Liver (tissue), 9 donors: ENCODE measurements around the gene AMZ1. TPM values are rescaled to one million over a fixed set of nuclear protein-coding genes. Genes with fewer than 3 reads are reported as not detected.

ENCODE experiments used
- DNase-seq: peaks from one replicate; pipeline ENCODE4 v3.0.0-alpha.2; 2017; ENCODE audit warnings: low spot score
- H3K27ac ChIP-seq, 2 donors: one replicate each; pipeline ENCODE4 v1.7.0; 2013; ENCODE audit warnings: inconsistent platforms in 2 of 2, low read length in 2 of 2, control low read depth in 1 of 2, low read depth in 1 of 2, mild to moderate bottlenecking in 1 of 2
- H3K27me3 ChIP-seq, 4 donors: one replicate each; pipeline versions ENCODE4 v1.6.1 to v1.7.0; 2013; ENCODE audit warnings: low read length in 3 of 4, inconsistent platforms in 1 of 4, mild to moderate bottlenecking in 1 of 4, moderate library complexity in 1 of 4; ENCODE audit not compliant: control insufficient read depth in 4 of 4, insufficient read depth in 4 of 4
- H3K36me3 ChIP-seq, 4 donors: one replicate each; pipeline versions ENCODE4 v1.6.1 to v1.7.0; 2013; ENCODE audit warnings: low read length in 3 of 4, mild to moderate bottlenecking in 3 of 4, low read depth in 1 of 4, moderate library complexity in 1 of 4; ENCODE audit not compliant: control insufficient read depth in 4 of 4, insufficient read depth in 3 of 4
- H3K4me1 ChIP-seq, 4 donors: one replicate each; pipeline versions ENCODE4 v1.6.1 to v1.7.0; 2013; ENCODE audit warnings: low read length in 3 of 4, mild to moderate bottlenecking in 3 of 4, moderate library complexity in 1 of 4; ENCODE audit not compliant: control insufficient read depth in 4 of 4, insufficient read depth in 4 of 4
- H3K4me3 ChIP-seq, 3 donors: one replicate each; pipeline versions ENCODE4 v1.6.1 to v1.7.0; 2013; ENCODE audit warnings: low read length in 3 of 3, control low read depth in 1 of 3, low read depth in 1 of 3, mild to moderate bottlenecking in 1 of 3
- H3K9ac ChIP-seq, 2 donors: one replicate each; pipeline ENCODE4 v1.7.0; 2013; ENCODE audit warnings: low read length in 2 of 2, mild to moderate bottlenecking in 2 of 2, moderate library complexity in 2 of 2, control low read depth in 1 of 2, low read depth in 1 of 2
- H3K9me3 ChIP-seq, 4 donors: one replicate each; pipeline versions ENCODE4 v1.6.1 to v1.7.0; 2013; ENCODE audit warnings: low read length in 3 of 4; ENCODE audit not compliant: control insufficient read depth in 4 of 4
- FOXA1 ChIP-seq: IDR thresholded peaks from 2 replicates; pipeline ENCODE4 v1.6.1; 2016; ENCODE audit warnings: antibody characterized with exemption
- GABPA ChIP-seq, 2 donors: IDR thresholded peaks in 1 of 2; conservative IDR thresholded peaks in 1 of 2; 2 replicates each; pipeline ENCODE4 v1.6.1; 2016; ENCODE audit warnings: antibody characterized with exemption in 2 of 2, mild to moderate bottlenecking in 1 of 2, moderate library complexity in 1 of 2
- HNF4A ChIP-seq, 2 donors: conservative IDR thresholded peaks; 2 replicates each; pipeline ENCODE4 v1.6.1; 2016; ENCODE audit warnings: antibody characterized with exemption in 2 of 2, mild to moderate bottlenecking in 2 of 2
- HNF4G ChIP-seq: IDR thresholded peaks from 2 replicates; pipeline ENCODE4 v1.6.1; 2016; ENCODE audit warnings: antibody characterized with exemption
- JUND ChIP-seq, 2 donors: IDR thresholded peaks; 2 replicates each; pipeline ENCODE4 v1.6.1; 2016; ENCODE audit warnings: antibody characterized with exemption in 2 of 2
- NR2F2 ChIP-seq: IDR thresholded peaks from 2 replicates; pipeline ENCODE4 v1.6.1; 2016; ENCODE audit warnings: antibody characterized with exemption
- RAD21 ChIP-seq, 2 donors: IDR thresholded peaks; 2 replicates each; pipeline ENCODE4 v1.6.1; 2016; ENCODE audit warnings: antibody characterized with exemption in 2 of 2, mild to moderate bottlenecking in 2 of 2
- RXRA ChIP-seq, 2 donors: IDR thresholded peaks; 2 replicates each; pipeline ENCODE4 v1.6.1; 2017 to 2018; ENCODE audit warnings: antibody characterized with exemption in 2 of 2, mild to moderate bottlenecking in 1 of 2
- SP1 ChIP-seq: IDR thresholded peaks from 2 replicates; pipeline ENCODE4 v1.6.1; 2018; ENCODE audit warnings: antibody characterized with exemption, mild to moderate bottlenecking
- TAF1 ChIP-seq: conservative IDR thresholded peaks from 2 replicates; pipeline ENCODE4 v1.6.1; 2016; ENCODE audit warnings: antibody characterized with exemption, mild to moderate bottlenecking
- YY1 ChIP-seq: IDR thresholded peaks from 2 replicates; pipeline ENCODE4 v1.6.1; 2016; ENCODE audit warnings: antibody characterized with exemption, mild to moderate bottlenecking
- whole genome bisulfite sequencing: extraction: QIAGEN DNeasy Blood & Tissue Kit; methylation state at CpG from one replicate; pipeline ENCODE4 v1.1.7; 2013; 5-methylcytosine and 5-hydroxymethylcytosine counted together
- polyA plus RNA-seq, 2 donors: library from polyadenylated mRNA; stranded (reverse) in 1 of 2; unstranded in 1 of 2; fragments of 200-250 nt in 1 of 2; fragments of >200 nt in 1 of 2; fragmentation: Nextera tagmentation in 1 of 2; extraction: Ambion mirVana in 1 of 2; gene quantifications; one replicate each; pipeline versions ENCODE4 v1.2.1 to v1.2.3, GENCODE V29; 2013 to 2015
- total RNA-seq, 2 donors: library from RNA; depleted of rRNA; stranded (reverse); fragments of >200 nt; gene quantifications; one replicate each; pipeline ENCODE4 v1.2.3, GENCODE V29; 2014
- TF ChIP-seq, protein P1 (sequence below): fragments of 150-350 bp; IDR thresholded peaks from 2 replicates; pipeline ENCODE4 v1.5.1; 2017; ENCODE audit warnings: improper control_type of control experiment, low read depth, low read length; ENCODE audit not compliant: missing input control
- TF ChIP-seq, protein P2 (sequence below): IDR thresholded peaks from 2 replicates; pipeline ENCODE4 v1.6.1; 2016; ENCODE audit warnings: antibody characterized with exemption
- TF ChIP-seq, protein P3 (sequence below): IDR thresholded peaks from 2 replicates; pipeline ENCODE4 v1.6.1; 2016; ENCODE audit warnings: antibody characterized with exemption
- TF ChIP-seq, protein P4 (sequence below): IDR thresholded peaks from 2 replicates; pipeline ENCODE4 v1.6.1; 2016; ENCODE audit warnings: antibody characterized with exemption
- donor health status: healthy.
- donor health status: healthy.
- donor health status: healthy.
- donor health status: healthy.
- donor health status: healthy.

Gene AMZ1
- total and polyA plus RNA-seq, 4 donors = 0.10 to 1.3 (median 1.1) TPM; not detected in 1

DNA sequence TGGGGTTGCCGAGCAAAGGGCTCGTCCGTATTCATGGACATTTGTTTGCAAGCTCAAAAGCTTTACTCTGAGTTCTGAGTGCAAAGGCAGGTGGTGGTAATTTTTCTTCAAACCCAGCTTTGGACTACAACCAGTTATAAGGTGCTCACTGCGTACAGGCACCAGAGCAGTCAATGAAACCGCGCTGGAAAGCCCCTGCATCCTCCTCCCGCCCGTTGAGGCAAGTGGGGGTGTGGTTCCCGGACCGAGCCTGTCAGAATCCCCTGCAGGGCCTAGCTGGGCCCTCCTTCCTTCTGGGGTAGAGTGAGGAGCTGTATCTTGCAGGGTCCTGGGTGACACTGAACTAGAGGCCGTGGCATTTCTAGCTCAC, 22.3 kb downstream of the AMZ1 start (continued):
- TF ChIP-seq SP1 (no peak), HNF4G (no peak), JUND (IDR thresholded peaks at IDR 0.05) (no peak), RAD21 (IDR thresholded peaks at IDR 0.05) (no peak)

DNA sequence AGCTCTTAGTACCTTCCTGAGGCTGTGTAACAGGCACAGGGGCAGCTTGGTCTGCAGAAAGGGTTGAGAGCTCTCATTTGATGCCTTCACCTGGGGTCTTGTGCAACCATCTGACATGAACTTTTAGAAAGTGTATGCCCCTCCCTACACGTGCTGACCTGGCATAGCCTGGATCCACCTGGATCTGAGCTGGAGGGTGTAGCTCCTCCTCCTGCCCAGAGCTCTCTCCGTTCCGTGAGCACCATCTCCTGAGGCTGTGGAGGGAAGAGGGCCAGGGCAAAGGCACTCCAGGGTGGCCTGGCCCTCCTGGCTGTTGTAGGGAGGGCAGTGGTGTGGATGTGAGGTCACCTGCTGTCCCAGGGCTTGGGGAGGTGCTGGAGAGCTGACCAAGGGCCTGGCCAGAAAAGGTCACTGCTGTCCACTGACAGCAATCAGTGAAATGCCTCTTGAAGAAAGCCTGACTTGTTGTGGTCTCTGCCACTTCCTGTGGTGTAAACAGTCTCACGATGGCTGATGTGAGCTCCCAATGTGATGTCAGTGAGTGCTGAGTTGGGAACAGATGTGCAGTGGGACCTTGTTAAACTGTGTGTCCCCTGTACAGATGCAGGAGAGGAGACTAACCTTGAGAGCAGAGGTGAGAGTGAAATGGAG, 23.0 kb downstream of the AMZ1 start:
- Histone ChIP-seq H3K36me3 (no peaks in the 10 kb centered on the region), H3K4me1 (peaks cover 0 to 11% (median 3%) of the 10 kb centered on the region in 4 donors), H3K9me3 (no peaks in the 10 kb centered on the region), H3K27me3 (no peaks in the 10 kb centered on the region), H3K27ac (no peak overlapping the region), H3K4me3 (no peak overlapping the region), H3K9ac (no peak overlapping the region)
- no peak for DNase-seq
- TF ChIP-seq JUND (IDR thresholded peaks at IDR 0.05) (no peak), GABPA (IDR thresholded peaks at IDR 0.05 in 1 of 2, conservative IDR thresholded peaks at IDR 0.05 in 1 of 2) (no peak), FOXA1 (no peak), NR2F2 (no peak), YY1 (no peak), RXRA (IDR thresholded peaks at IDR 0.05) (no peak), SP1 (no peak)
- TF ChIP-seq, protein P1, sequence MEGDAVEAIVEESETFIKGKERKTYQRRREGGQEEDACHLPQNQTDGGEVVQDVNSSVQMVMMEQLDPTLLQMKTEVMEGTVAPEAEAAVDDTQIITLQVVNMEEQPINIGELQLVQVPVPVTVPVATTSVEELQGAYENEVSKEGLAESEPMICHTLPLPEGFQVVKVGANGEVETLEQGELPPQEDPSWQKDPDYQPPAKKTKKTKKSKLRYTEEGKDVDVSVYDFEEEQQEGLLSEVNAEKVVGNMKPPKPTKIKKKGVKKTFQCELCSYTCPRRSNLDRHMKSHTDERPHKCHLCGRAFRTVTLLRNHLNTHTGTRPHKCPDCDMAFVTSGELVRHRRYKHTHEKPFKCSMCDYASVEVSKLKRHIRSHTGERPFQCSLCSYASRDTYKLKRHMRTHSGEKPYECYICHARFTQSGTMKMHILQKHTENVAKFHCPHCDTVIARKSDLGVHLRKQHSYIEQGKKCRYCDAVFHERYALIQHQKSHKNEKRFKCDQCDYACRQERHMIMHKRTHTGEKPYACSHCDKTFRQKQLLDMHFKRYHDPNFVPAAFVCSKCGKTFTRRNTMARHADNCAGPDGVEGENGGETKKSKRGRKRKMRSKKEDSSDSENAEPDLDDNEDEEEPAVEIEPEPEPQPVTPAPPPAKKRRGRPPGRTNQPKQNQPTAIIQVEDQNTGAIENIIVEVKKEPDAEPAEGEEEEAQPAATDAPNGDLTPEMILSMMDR = no peak
- TF ChIP-seq, protein P2, sequence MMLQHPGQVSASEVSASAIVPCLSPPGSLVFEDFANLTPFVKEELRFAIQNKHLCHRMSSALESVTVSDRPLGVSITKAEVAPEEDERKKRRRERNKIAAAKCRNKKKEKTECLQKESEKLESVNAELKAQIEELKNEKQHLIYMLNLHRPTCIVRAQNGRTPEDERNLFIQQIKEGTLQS = no peak
- TF ChIP-seq, protein P3, sequence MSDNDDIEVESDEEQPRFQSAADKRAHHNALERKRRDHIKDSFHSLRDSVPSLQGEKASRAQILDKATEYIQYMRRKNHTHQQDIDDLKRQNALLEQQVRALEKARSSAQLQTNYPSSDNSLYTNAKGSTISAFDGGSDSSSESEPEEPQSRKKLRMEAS = no peak
- TF ChIP-seq, protein P4, sequence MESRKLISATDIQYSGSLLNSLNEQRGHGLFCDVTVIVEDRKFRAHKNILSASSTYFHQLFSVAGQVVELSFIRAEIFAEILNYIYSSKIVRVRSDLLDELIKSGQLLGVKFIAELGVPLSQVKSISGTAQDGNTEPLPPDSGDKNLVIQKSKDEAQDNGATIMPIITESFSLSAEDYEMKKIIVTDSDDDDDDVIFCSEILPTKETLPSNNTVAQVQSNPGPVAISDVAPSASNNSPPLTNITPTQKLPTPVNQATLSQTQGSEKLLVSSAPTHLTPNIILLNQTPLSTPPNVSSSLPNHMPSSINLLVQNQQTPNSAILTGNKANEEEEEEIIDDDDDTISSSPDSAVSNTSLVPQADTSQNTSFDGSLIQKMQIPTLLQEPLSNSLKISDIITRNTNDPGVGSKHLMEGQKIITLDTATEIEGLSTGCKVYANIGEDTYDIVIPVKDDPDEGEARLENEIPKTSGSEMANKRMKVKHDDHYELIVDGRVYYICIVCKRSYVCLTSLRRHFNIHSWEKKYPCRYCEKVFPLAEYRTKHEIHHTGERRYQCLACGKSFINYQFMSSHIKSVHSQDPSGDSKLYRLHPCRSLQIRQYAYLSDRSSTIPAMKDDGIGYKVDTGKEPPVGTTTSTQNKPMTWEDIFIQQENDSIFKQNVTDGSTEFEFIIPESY = no peak
- 47% methylated on average over 4 of the region's 4 CpGs for WGBS

DNA sequence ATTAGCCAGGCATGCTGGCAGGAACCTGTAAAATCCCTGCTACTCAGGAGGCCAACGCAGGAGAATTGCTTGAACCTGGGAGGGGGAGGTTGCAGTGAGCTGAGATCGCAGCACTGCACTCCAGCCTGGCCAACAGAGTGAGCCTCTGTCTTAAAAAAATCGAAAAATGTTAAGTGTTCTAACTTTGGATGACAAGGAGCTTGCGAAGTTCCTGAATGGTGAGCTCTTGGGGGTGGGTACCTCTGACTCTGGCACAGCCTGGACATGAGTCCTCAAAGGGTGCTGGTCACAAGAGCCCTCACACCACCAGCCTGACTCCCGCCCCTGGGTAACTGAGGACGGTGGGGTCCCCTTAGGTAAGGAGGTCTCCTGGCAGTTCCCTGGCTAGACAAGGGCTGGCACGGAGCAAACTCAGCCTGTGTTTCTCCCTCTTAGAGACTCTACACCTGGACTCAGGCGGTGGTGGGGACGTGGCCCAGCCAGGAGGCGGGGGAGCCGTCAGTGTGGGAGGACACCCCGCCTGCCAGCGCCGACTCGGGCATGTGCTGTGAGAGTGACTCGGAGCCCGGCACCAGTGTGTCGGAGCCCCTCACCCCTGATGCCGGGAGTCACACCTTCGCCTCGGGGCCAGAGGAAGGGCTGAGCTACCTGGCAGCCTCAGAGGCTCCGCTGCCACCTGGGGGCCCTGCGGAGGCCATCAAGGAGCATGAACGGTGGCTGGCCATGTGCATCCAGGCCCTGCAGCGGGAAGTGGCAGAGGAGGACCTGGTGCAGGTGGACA, 24.1 kb downstream of the AMZ1 start:
- Histone ChIP-seq H3K9me3 (no peaks in the 10 kb centered on the region), H3K9ac (no peak overlapping the region), H3K36me3 (no peaks in the 10 kb centered on the region), H3K4me1 (peaks cover 0 to 11% (median 3%) of the 10 kb centered on the region in 4 donors), H3K27me3 (no peaks in the 10 kb centered on the region), H3K27ac (no peak overlapping the region), H3K4me3 (no peak overlapping the region)
- no peak for DNase-seq
- 94% methylated on average over 25 of the region's 25 CpGs for WGBS
- TF ChIP-seq NR2F2 (no peak), RXRA (IDR thresholded peaks at IDR 0.05) (no peak), TAF1 (no peak), JUND (IDR thresholded peaks at IDR 0.05) (no peak), HNF4A (conservative IDR thresholded peaks at IDR 0.05) (no peak), RAD21 (IDR thresholded peaks at IDR 0.05) (no peak)
- TF ChIP-seq, protein P1 = no peak
